Chondrocyte (in vitro differentiated cells): ENCODE measurements around the gene GNG13. TPM values are rescaled to one million over a fixed set of nuclear protein-coding genes. Genes with fewer than 3 reads are reported as not detected.

ENCODE experiments used
- DNase-seq: peaks from one replicate; pipeline ENCODE4 v3.0.0; 2021; ENCODE audit warnings: mixed read lengths, low spot score
- H3K27ac Mint-ChIP-seq: one replicate; pipeline ENCODE4 v1.8.0; 2021; ENCODE audit warnings: mild to moderate bottlenecking, moderate library complexity, mixed read lengths; ENCODE audit not compliant: unreplicated experiment
- H3K27me3 Mint-ChIP-seq: 2 replicates; pipeline ENCODE4 v1.8.0; 2021; ENCODE audit warnings: low read depth, mixed read lengths
- H3K36me3 Mint-ChIP-seq: 2 replicates; pipeline ENCODE4 v1.8.0; 2021; ENCODE audit warnings: low read depth, mixed read lengths
- H3K4me1 Mint-ChIP-seq: 2 replicates; pipeline ENCODE4 v1.8.0; 2021; ENCODE audit warnings: low read depth, mild to moderate bottlenecking, mixed read lengths
- H3K4me3 Mint-ChIP-seq: one replicate; pipeline ENCODE4 v1.8.0; 2021; ENCODE audit warnings: mild to moderate bottlenecking, moderate library complexity, mixed read lengths; ENCODE audit not compliant: unreplicated experiment
- H3K9me3 Mint-ChIP-seq: 2 replicates; pipeline ENCODE4 v1.8.0; 2021; ENCODE audit warnings: low read depth, mixed read lengths
- CTCF ChIP-seq: fragments of 200-600 bp; sonication (generic); IDR thresholded peaks from 2 replicates; pipeline ENCODE4 v1.5.0; 2021; ENCODE audit warnings: antibody characterized with exemption, mild to moderate bottlenecking, moderate library complexity
- long read RNA-seq: library from polyadenylated mRNA; stranded (forward); transcript quantifications from one replicate; pipeline ENCODE4 v2.0.0, GENCODE V29; 2021
- total RNA-seq: library from RNA; stranded (reverse); gene quantifications from 3 replicates; pipeline ENCODE4 v1.2.1, GENCODE V29; 2021

The GNG13 gene
- not detected in 3 replicates for total RNA-seq
- long read RNA-seq: 0 reads

- H3K27me3 Mint-ChIP-seq: peaks cover 24% of the 10 kb centered on the region
- H3K9me3 Mint-ChIP-seq: no peaks in the 10 kb centered on the region
- H3K36me3 Mint-ChIP-seq: peaks cover 2% of the 10 kb centered on the region
- DNase-seq: no peak
- no peak within 1 kb of the TSS for H3K4me3 Mint-ChIP-seq
- no peak for TF ChIP-seq CTCF
- no peak within 1 kb of the TSS for H3K27ac Mint-ChIP-seq
- H3K4me1 Mint-ChIP-seq: no peaks in the 10 kb centered on the region
Measured at GRCh38 chr16:799948-800833, at the start of gene GNG13. TSS of gene GNG13 (minus strand) at chr16:800734. CDS start at chr16:799077, 1,657 bp downstream.

- Mint-ChIP-seq H3K9me3 (peaks cover 22% of the 10 kb centered on the region), H3K4me1 (no peaks in the 10 kb centered on the region), H3K27ac (no peak overlapping the region), H3K36me3 (peaks cover 9% of the 10 kb centered on the region), H3K27me3 (no peaks in the 10 kb centered on the region), H3K4me3 (no peak overlapping the region)
- no peak for DNase-seq
- TF ChIP-seq CTCF: no peak
Measured at GRCh38 chr16:848510-849253, 48.1 kb upstream of the GNG13 start.

- Mint-ChIP-seq H3K36me3 (peaks cover 9% of the 10 kb centered on the region), H3K27me3 (no peaks in the 10 kb centered on the region), H3K9me3 (peaks cover 22% of the 10 kb centered on the region), H3K4me1 (no peaks in the 10 kb centered on the region), H3K27ac (no peak overlapping the region), H3K4me3 (no peak overlapping the region)
- no peak for DNase-seq
- TF ChIP-seq CTCF: no peak
Measured at GRCh38 chr16:847681-848445, 47.3 kb upstream of the GNG13 start.

GRCh38 chr16:847151-847550 lies 46.6 kb upstream of the GNG13 start:
- no peak for DNase-seq
- Mint-ChIP-seq H3K9me3 (peaks cover 22% of the 10 kb centered on the region), H3K4me1 (no peaks in the 10 kb centered on the region), H3K27me3 (peaks cover 3% of the 10 kb centered on the region), H3K27ac (no peak overlapping the region), H3K4me3 (no peak overlapping the region), H3K36me3 (peaks cover 9% of the 10 kb centered on the region)
- TF ChIP-seq CTCF: no peak

- no peak overlapping the region for H3K27ac Mint-ChIP-seq
- H3K36me3 Mint-ChIP-seq: peaks cover 5% of the 10 kb centered on the region
- no peak for TF ChIP-seq CTCF
- peaks cover 3% of the 10 kb centered on the region for H3K27me3 Mint-ChIP-seq
- H3K9me3 Mint-ChIP-seq: peaks cover 16% of the 10 kb centered on the region
- H3K4me3 Mint-ChIP-seq: no peak overlapping the region
- DNase-seq: no peak
- H3K4me1 Mint-ChIP-seq: no peaks in the 10 kb centered on the region
Measured at GRCh38 chr16:845351-845745, 44.8 kb upstream of the GNG13 start.
